EL (cell line): Measurements from ENCODE around the gene CNTNAP2.

Source experiments
- DNase-seq: peaks from one replicate; pipeline ENCODE4 v3.0.0-alpha.2; 2016

Gene CNTNAP2

DNA sequence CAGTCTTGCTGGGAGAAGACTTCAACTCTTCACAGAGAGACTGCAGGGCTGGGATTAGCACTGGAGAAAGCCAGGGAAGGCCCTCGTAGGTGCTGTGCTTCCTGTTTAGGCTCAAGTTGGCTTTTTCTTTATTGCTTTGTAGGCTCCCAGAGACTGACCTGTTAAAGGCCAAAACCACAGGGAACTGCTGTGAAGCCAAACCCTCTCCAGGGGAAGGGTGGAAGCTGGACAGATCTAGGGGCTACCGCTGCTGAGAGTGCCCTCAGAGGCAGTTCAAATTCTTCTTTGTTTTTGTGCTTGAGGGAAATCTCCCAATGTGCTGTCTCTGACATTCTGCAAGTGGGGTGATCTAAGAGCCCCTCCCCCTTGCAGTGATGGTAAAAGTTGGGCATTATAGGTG lies 198.4 kb downstream of the CNTNAP2 start:
- no peak for DNase-seq

DNA sequence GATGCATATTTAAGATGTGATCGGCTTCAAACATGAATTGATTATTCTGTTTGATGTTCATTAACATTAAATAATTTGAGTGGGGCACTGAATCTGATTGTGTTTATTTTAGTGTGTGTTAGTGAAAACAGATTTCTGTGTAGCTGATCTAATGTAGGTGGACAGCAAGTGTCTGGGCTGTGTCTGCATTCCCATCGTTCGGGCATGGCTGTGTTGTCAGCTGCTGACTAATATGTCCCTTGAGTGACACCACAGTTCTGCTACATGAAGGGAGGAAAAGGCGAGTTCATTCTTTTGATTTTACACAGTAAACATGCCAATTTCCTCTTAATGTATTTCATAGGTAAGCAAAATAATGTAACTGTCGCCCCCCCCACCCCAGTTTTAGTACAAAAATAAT lies 203.0 kb downstream of the CNTNAP2 start:
- DNase-seq = no peak

DNA sequence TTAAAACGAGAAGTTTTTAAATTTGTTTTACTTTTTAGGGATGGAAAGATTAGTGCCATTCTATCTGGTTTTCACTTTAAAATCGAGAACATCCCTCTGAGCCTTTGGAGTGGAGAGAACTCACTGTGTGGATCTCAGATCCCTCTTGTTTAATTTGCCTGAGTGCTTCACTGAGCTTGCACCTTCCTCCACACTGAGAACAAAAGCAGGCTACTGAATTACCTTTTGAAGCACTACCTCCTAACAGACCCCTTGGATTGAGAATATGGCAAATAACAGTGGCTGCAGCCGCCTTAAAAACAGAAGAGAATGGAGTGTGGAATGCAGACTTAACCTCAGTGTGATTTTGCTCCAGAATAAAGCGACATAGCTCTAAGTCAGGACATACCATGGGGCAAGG lies 204.7 kb downstream of the CNTNAP2 start:
- no peak for DNase-seq

DNA sequence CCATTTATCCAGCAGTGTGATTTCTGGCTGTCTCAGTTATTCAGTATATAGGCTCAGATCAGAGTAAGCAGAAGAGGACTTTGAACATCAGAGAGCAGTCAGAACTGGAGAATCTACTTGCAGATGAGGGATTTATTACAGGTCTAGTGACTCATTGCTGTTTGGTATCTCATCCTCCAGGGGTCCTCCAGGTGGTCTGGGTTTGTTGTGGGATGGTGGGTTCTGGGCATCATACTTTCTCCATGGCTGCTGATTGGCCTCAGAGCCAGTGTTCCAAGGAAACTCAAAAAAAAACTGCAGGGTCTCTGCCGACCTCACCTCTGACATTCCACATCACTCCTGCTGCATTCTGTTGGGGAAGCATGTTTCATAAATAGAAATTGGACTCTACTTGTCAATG lies 214.8 kb downstream of the CNTNAP2 start:
- no peak for DNase-seq

DNA sequence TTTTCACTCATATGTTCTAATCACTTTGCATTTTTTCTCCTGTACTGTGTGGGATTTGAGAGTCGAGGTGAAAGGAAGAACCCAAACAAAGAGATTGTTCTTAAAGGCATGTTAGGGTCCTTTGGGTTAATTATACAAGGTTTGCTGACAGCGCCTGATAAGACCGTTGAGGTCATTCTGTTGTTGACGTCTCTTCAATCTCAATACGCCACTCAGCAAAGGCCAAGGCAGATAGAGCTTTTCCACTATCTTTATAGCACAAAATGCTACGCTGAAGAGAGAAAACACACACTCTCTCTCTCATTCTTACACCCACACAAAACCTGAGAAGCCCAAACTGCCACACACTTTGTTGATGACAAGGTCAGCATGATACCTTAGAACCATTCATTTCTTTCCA lies 228.7 kb downstream of the CNTNAP2 start:
- no peak for DNase-seq

DNA sequence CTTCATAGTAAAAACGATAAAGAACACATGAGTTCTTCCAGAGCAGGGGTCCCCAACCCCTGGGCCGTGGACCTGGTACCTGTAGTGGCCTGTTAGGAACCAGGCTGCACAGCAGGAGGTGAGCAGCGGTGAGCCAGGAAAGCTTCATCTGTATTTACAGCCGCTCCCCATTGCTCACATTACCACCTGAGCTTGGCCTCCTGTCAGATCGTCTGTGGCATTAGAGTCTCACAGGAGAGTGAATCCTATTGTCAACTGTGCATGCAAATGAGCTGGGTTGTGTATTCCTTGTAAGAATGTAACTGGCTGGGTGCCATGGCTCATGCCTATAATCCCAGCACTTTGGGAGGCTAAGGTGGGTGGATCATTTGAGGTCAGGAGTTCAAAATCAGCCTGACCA lies 229.5 kb downstream of the CNTNAP2 start:
- DNase-seq = no peak

DNA sequence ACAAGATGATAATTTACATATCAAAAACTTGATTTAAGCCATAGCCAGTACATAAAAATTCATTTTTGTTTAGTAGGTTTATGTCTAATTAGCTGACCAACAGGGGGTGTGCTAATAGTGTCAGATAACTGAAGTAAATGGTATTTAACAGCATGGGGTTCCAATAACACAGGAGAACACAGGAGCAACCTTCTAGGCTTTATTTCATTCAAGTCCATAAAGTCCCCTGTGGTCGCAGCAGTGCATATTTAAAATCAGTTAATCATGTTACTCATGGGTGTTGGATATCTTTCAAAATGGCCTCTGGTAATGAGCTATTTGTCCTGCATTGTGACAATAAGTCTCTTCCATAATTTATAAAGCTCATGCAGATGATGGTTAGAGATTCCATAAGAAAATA lies 238.6 kb downstream of the CNTNAP2 start:
- DNase-seq = no peak

DNA sequence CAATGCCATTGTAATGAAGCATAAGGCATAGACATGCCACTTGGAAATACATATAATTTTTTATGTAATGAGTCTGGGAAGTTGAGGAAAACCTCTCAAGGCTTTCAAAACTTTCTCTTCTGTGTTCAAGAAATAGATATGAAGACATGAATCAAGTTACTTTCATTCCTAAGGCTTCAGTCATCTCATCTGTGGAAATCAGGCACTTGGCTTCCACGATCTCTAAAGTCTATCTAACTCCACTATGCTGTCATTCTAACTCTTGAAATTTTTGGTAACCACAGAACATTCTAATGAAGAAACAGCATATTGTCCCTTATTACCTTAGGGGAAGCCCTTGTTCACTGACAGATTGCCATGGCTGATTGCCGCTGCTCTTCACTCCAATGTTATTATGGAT lies 242.6 kb downstream of the CNTNAP2 start:
- no peak for DNase-seq

DNA sequence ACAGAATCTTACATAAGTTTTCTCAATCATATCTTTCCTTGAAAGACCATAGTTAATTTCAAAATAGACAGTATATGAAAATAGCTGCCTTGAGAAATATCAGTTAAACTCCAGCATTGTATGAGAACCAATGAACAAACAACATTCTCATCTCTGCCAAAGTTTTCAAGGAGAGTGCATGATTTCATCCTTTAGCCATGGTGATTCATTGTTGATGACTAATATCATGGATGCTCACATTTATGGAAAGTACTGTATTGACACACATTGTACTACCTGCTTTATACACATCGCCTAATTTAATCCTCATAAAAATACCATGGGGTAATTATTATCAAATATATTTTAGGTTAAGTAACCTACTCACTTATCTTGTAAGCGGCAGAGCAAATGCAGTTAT lies 250.3 kb downstream of the CNTNAP2 start:
- DNase-seq = no peak

DNA sequence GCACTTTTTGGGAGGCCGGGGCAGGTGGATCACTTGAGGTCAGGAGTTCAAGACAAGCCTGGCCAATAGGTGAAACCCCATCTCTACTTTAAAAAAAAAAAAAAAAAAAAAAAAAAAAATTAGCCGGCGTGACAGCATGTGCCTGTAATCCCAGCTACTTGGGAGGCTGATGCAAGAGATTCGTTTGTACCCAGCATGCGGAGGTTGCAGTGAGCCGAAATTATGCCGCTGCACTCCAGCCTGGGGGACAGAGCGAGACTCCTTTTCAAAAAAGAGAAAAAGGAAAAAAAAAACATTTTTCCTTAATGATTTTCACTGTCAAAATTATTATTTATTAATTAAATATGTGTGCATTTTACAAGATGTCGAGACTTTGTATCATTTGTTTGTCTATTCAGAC lies 253.6 kb downstream of the CNTNAP2 start:
- DNase-seq = no peak

DNA sequence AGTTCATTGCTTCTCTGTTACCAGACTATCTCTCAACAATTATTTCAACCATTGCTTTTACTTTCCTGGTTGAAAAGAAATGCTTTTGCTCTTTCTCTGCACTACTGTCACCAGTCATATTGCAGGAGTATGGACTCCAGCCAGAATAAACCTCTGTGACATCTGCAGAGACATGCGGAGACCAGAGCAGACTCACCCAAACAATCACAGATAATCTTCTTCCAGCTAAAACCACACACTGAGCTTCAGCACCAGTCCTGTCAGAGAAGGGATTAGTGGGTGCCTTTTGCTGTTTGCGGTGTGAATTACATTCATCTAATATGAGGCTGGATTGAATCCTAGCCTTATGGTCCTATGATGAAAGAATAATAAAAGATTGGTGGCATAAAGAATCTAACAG lies 258.6 kb downstream of the CNTNAP2 start:
- DNase-seq = no peak

DNA sequence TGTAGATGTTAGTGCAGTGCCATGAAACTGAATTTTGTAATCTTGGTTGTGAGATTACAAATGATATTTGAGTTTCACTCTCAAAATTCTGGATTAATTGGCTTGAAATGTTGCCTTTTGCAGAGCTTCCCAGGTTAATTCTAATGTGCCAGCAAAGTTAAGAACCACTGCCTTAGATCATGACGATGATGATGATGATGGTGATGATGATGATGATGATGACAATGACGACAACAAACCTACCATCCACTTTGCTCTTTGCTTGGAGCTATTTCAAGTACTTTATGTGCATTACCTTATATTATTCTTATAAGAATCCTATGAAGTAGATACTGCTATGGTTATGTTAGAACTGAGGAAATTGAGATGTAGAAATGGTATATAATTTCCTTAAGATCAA lies 261.6 kb downstream of the CNTNAP2 start:
- DNase-seq = no peak

DNA sequence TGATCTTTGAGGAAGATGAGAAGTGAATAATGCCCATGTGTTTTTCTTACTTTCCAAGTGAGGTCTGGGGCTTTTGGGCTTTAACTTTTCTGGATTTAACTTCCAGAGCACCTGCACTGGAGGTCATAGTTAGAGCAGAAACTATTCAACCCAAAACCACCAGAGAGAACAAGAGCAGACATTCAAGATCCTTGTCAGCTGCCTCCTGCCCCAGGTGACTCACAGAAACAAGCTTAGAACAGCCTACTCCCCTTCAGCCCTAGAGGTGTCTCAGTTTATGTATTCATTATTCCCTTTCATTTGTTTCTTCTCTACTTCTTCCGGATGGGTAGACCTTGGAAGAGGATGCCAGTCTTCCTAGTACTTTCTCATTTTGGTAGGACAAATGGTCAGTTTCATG lies 270.5 kb downstream of the CNTNAP2 start:
- no peak for DNase-seq

DNA sequence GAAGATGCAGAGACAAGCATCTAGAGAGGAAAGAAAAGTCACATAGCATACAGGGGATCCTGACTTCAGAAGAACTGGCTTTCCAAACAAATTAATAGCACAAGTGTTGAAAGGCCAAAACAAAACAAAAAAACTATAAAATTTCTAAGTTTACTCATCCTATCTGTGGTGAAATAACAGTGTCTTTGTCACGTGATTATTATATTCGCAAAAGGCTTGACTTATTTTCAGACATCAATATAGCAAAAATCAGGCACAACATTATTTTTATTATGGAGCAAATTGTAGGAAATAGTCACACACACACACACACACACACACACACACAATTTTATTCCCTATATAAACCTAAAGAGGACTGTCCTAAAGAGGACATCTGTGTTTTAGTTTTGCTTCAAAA lies 272.3 kb downstream of the CNTNAP2 start:
- DNase-seq = no peak

DNA sequence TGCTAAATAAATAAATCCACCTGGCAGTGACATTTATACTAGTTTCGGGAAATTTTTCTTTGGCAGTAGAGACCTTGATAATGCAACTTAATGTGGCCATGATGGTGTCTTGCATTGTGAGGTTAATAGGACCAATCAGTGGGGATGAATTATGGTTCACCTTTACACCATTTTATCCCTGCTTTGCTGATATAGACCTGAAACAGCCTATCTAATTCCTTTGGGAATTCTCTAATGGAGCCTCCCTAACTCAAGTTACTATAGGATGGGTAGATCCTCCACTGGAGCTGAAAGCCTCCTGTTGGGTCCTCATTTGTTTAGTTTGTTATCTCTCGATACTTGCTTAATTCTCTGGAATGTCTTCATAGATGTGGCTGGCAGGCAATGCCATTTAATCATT lies 276.7 kb downstream of the CNTNAP2 start:
- no peak for DNase-seq

DNA sequence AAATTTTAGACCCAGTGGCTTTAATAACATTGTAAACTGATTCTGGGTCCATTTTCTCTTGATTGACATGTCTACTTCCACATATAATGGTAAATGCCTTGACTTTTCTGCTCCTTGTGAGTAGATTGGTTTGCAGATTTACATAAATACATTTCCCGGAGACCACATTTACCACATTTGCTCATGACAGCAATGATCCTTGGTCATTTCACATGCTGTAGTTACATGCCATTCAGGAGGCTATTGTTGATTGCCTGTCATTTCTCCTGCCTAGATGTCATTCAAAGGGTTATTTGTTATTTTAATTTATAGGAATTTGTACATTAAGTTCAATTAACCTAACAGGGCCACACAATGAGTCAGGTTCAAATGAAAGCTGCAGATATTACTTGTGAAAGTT lies 280.5 kb downstream of the CNTNAP2 start:
- no peak for DNase-seq

DNA sequence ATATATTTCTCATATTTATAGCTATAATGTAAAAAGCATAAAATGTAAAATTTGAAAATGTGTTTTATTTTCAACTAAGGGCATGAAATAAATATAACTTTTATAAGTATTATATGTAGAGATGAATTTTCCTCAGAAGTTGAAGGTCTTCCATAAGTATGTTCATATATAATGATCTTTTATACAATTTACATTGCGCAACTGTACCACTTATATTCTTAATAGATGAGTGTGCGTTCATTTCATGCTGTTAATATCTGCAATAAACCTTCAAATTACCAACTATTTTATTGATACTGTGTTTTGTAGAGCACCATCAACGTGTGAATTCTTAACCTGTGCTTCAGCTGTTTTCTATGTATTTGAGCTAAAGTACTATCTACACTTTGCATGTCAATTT lies 285.3 kb downstream of the CNTNAP2 start:
- no peak for DNase-seq

DNA sequence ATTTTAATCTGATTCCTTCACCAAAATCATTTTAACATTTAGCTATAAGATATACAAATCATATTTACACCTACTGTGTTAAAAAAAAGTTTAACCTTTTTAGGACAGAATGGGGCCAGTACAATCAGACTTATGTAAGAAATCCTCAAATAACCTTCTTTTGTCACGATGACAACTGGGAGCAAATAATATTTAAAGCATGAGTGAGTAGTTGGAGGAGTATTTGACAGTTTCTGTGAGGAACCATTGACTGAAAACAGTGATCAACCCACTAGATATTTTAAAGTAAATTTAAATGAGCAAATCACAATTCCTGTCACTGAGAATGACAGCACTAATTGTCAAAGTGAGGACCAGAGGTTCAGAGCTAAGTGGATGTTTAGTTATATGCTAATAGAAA lies 289.1 kb downstream of the CNTNAP2 start:
- DNase-seq = no peak

DNA sequence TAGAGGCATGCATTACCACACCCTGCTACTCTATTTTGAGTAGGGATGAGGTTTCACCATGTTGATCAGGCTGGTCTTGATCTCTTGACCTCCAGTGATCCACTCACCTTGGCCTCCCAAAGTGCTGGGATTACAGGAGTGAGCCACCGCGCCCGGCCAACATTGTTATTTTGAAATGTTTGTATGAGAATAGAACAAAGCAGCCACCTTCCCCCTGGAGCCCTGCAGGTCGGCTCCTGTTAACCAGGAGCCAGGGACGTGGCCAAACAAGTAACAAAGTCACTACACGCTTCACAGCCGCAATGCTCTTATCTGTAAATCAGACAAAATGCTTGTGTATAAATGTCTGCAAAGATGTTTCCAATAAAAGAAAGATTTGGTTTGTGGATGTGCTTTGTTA lies 295.4 kb downstream of the CNTNAP2 start:
- DNase-seq = no peak

DNA sequence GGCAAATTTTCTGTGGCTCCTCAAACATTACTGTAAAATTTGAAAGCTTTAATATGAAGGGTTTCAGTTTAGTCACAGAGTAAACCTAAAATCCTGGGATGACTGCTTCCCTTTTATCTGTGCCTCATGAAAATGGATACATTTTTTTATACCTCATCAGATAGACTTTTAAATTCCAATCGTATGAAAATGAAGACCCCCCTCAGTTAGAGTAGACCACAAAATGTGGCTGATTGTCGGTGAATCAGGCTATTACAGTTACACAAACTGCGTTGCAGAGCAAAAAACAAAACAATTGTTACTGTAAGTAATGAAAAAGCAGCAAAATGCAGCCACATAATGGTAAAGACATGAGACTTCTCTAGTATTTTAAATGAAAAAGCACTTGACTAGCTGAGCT lies 296.2 kb downstream of the CNTNAP2 start:
- DNase-seq = no peak

DNA sequence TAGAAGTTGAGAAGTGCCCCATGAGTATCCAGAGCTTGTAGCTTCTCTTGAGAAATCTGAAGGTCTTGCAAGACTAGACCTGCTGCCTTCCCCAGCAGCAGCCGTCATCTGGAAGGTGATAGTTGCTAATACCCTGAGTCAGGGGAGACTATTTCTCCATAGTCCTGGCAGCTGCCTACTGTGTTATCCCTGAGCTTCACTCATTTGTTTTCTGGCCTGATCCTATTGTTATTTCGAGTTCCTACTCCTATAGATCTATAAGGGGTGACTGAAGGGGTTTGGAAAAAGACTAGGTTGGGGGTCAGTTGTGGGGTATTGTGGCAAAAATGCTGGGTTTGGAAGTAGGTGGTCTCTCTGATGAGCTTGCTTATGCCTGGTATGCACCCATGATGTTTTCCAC lies 297.8 kb downstream of the CNTNAP2 start:
- no peak for DNase-seq

DNA sequence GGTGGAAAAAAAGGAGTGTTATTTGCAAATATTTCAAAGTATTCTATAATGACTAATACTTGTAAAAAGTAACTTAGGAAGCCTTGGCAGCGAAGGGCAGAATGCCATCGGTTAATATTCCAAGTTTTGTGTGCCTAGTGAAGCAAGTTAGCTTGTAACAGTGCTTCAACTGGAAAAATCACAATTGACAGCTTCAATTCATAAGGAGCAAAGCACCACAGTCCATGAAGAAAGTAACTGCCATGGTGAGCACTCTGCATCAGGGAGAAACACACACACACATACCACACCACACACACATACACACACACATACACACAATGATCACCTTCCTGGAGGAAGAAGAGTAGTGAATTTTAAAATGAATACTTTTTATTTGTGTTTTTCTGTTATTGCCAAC lies 298.3 kb downstream of the CNTNAP2 start:
- DNase-seq = no peak

DNA sequence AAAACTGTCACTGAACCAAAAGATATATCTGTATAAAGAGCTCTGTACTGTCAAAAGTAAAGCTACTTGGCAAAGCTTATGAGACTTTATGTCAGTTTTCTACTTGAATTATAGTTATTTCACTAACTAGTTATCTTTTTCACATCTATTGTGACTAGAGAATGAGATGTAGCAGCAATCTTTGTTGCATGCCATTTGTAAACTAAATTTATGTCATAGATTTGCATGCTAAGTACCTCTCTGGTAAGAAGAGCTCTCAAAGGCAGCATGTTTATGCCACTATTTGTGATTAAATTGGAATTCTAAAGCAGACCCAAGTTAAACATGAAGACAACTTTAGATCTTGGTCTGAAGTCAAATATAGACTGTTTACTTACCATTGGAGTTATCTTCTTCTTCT lies 300.6 kb downstream of the CNTNAP2 start:
- DNase-seq = no peak

DNA sequence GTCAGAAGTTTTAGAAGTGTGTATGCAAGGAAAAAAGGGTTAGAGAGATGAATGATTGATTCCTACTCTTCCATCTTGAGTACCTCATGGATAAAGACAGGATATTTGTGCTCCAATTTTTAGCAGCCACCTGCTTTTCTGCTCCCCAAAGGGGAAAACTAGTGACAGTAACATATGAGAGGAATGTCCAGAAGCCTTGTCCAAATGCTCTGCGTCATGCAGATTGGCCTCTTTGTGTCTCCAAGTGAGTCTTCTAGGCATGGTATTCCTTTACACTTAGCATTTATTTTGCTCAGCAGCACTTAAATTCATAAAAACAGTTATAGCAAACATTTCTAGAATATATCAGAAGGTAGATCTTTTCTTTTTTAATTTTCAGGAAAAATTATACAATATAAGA lies 306.8 kb downstream of the CNTNAP2 start:
- no peak for DNase-seq

DNA sequence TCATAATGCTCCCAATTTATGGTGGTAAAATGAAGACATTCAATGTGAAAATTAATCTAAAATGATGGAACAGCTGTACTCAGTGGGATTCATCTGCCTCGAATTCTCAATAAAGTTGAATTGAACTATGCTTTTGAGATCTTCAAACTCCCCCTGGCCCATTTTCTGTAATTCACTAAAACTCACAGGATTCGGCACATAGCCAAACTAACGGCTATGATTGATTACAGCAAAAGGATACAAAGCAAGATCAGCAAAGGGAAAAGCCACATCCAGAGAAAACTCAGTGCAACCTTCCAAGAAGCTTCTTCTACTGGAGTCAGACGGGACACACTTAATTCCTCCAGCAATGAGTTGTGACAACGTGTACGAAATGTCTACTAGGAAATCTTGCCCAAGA lies 307.5 kb downstream of the CNTNAP2 start:
- DNase-seq = no peak

DNA sequence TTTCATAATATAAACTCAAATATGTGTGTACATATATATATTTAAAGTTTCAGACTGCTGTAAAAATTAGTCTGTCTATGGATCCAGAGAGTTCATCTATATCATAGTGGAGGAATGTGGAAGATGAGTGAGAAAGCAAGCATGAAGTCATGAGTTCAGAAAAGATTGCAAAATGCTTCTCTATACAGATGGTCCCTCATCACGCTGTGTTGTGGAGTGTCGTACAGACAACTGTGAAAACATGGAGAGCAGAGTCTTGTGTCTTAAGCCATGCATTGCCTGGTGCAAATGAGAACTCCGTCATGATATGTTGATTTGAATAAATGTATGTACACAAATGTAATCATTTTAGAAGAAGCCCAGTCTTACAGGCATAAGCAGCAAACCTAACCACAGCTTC lies 316.9 kb downstream of the CNTNAP2 start:
- no peak for DNase-seq

DNA sequence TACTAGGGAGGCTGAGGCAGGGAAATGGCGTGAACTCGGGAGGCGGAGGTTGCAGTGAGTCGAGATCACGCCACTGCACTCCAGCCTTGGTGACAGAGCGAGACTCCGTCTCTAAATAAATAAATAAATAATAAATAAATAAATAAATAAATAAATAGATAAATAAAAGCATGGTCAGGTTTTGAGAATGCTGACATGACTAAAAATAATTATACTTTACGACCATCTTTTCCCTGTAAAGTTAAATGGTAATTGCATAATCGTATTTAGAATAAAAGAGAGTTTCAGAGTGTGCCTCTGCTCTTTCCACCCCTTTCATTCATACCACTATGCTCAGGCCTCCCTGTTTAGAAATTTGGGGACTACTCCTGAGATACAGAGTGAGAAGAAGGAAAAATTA lies 326.5 kb downstream of the CNTNAP2 start:
- DNase-seq = no peak
